Muscle of leg (tissue), 11 donors: Measurements from ENCODE around the gene ZNF189. TPM values are rescaled to one million over a fixed set of nuclear protein-coding genes. Genes with fewer than 3 reads are reported as not detected.
A peak's percentile ranks its signal among the peaks of the same experiment; 100 is the strongest.

ENCODE experiments used
- DNase-seq: peaks from one replicate; pipeline ENCODE4 v3.0.0; 2013
- H3K27ac ChIP-seq: one replicate; pipeline ENCODE4 v1.5.1; 2013; ENCODE audit warnings: mild to moderate bottlenecking, low read length, control low read depth
- H3K27me3 ChIP-seq: one replicate; pipeline ENCODE4 v1.6.1; 2013; ENCODE audit warnings: low read length; ENCODE audit not compliant: control insufficient read depth, insufficient read depth
- H3K36me3 ChIP-seq: one replicate; pipeline ENCODE4 v1.6.1; 2013; ENCODE audit warnings: low read length; ENCODE audit not compliant: control insufficient read depth, insufficient read depth
- H3K4me1 ChIP-seq: one replicate; pipeline ENCODE4 v1.6.1; 2013; ENCODE audit warnings: low read length; ENCODE audit not compliant: control insufficient read depth, insufficient read depth
- H3K4me3 ChIP-seq: one replicate; pipeline ENCODE4 v1.5.1; 2013; ENCODE audit warnings: low read length, control low read depth
- H3K9me3 ChIP-seq: replicated peaks from 2 replicates; pipeline ENCODE4 v1.6.1; 2013; ENCODE audit warnings: low read depth, low read length; ENCODE audit not compliant: control insufficient read depth
- WGBS: methylation state at CpG from one replicate; pipeline ENCODE4 v1.1.5; 2013; ENCODE audit warnings: missing lambda C conversion rate; ENCODE audit not compliant: insufficient coverage; 5-methylcytosine and 5-hydroxymethylcytosine counted together
- polyA plus RNA-seq, 8 donors: library from polyadenylated mRNA; unstranded; fragments of 120-200 nt; gene quantifications; one replicate each; pipeline versions ENCODE4 v1.2.1 to v1.2.3, GENCODE V29; 2013; ENCODE audit warnings: inconsistent platforms in 1 of 8, low replicate concordance in 1 of 8; ENCODE audit not compliant: insufficient read length in 8 of 8, insufficient read depth in 1 of 8
- total RNA-seq: library from RNA; stranded (reverse); fragments of 120-200 nt; gene quantifications from one replicate; pipeline ENCODE4 v1.2.4, GENCODE V29; 2013

Gene ZNF189
- total and polyA plus RNA-seq, 9 donors: 17.7 to 26.1 (median 19.7) TPM

- Histone ChIP-seq H3K36me3 (no peaks in the 10 kb centered on the region), H3K9me3 (no peaks in the 10 kb centered on the region), H3K4me3 (no peak overlapping the region), H3K4me1 (no peaks in the 10 kb centered on the region), H3K27me3 (no peaks in the 10 kb centered on the region), H3K27ac (no peak overlapping the region)
- no peak for DNase-seq
Measured at GRCh38 chr9:101360647-101361046, 38.0 kb upstream of the ZNF189 start.

- H3K4me1 ChIP-seq: no peaks in the 10 kb centered on the region
- H3K36me3 ChIP-seq: no peaks in the 10 kb centered on the region
- WGBS: 100% methylated on average over 2 of the region's 5 CpGs
- no peak overlapping the region for H3K27ac ChIP-seq
- no peak overlapping the region for H3K4me3 ChIP-seq
- no peak for DNase-seq
- H3K9me3 ChIP-seq: no peaks in the 10 kb centered on the region
- H3K27me3 ChIP-seq: no peaks in the 10 kb centered on the region
Measured at GRCh38 chr9:101362450-101362849, 36.2 kb upstream of the ZNF189 start.

- no peak for DNase-seq
- Histone ChIP-seq H3K27me3 (no peaks in the 10 kb centered on the region), H3K36me3 (no peaks in the 10 kb centered on the region), H3K27ac (no peak overlapping the region), H3K9me3 (no peaks in the 10 kb centered on the region), H3K4me3 (no peak overlapping the region), H3K4me1 (no peaks in the 10 kb centered on the region)
Measured at GRCh38 chr9:101365181-101365580, 33.5 kb upstream of the ZNF189 start.

- H3K4me1 ChIP-seq: no peaks in the 10 kb centered on the region
- no peaks in the 10 kb centered on the region for H3K36me3 ChIP-seq
- no peak overlapping the region for H3K4me3 ChIP-seq
- no peak overlapping the region for H3K27ac ChIP-seq
- WGBS: no CpG with 5 or more reads among the region's 5 CpGs
- no peaks in the 10 kb centered on the region for H3K27me3 ChIP-seq
- no peaks in the 10 kb centered on the region for H3K9me3 ChIP-seq
- DNase-seq: no peak
Measured at GRCh38 chr9:101366038-101366756, 32.5 kb upstream of the ZNF189 start.

GRCh38 chr9:101367323-101367722, 31.3 kb upstream of the ZNF189 start:
- no peaks in the 10 kb centered on the region for H3K4me1 ChIP-seq
- H3K27ac ChIP-seq: no peak overlapping the region
- no peaks in the 10 kb centered on the region for H3K9me3 ChIP-seq
- no peaks in the 10 kb centered on the region for H3K27me3 ChIP-seq
- no peaks in the 10 kb centered on the region for H3K36me3 ChIP-seq
- 100% methylated on average over 1 of the region's 3 CpGs for whole genome bisulfite sequencing
- no peak for DNase-seq
- no peak overlapping the region for H3K4me3 ChIP-seq

- WGBS: no CpG with 5 or more reads among the region's 2 CpGs
- Histone ChIP-seq H3K27ac (no peak overlapping the region), H3K36me3 (no peaks in the 10 kb centered on the region), H3K27me3 (no peaks in the 10 kb centered on the region), H3K4me3 (no peak overlapping the region), H3K4me1 (peaks cover 2% of the 10 kb centered on the region), H3K9me3 (no peaks in the 10 kb centered on the region)
- DNase-seq: no peak
Measured at GRCh38 chr9:101369286-101369685, 29.4 kb upstream of the ZNF189 start.

GRCh38 chr9:101369884-101370531, 28.6 kb upstream of the ZNF189 start:
- no peaks in the 10 kb centered on the region for H3K9me3 ChIP-seq
- H3K36me3 ChIP-seq: no peaks in the 10 kb centered on the region
- H3K4me3 ChIP-seq: no peak overlapping the region
- H3K27ac ChIP-seq: no peak overlapping the region
- peaks cover 2% of the 10 kb centered on the region for H3K4me1 ChIP-seq
- no peaks in the 10 kb centered on the region for H3K27me3 ChIP-seq
- no peak for DNase-seq
- no CpG with 5 or more reads among the region's 2 CpGs for WGBS

- Histone ChIP-seq H3K36me3 (no peaks in the 10 kb centered on the region), H3K4me3 (no peak overlapping the region), H3K4me1 (peaks cover 2% of the 10 kb centered on the region), H3K27ac (no peak overlapping the region), H3K9me3 (no peaks in the 10 kb centered on the region), H3K27me3 (no peaks in the 10 kb centered on the region)
- no CpG with 5 or more reads among the region's 3 CpGs for WGBS
- no peak for DNase-seq
Measured at GRCh38 chr9:101371813-101372212, 26.8 kb upstream of the ZNF189 start.

GRCh38 chr9:101372327-101373118, 26.1 kb upstream of the ZNF189 start:
- DNase-seq: peak; percentile 8
- no CpG with 5 or more reads among the region's 2 CpGs for WGBS

GRCh38 chr9:101375546-101375945, 23.1 kb upstream of the ZNF189 start:
- Histone ChIP-seq H3K9me3 (no peaks in the 10 kb centered on the region), H3K27me3 (no peaks in the 10 kb centered on the region), H3K4me1 (peaks cover 2% of the 10 kb centered on the region), H3K36me3 (no peaks in the 10 kb centered on the region), H3K4me3 (no peak overlapping the region), H3K27ac (no peak overlapping the region)
- no peak for DNase-seq
- WGBS: 87% methylated on average over 12 of the region's 12 CpGs

More at GRCh38 chr9:101372327-101373118, 26.1 kb upstream of the ZNF189 start:
- no peaks in the 10 kb centered on the region for H3K36me3 ChIP-seq
- H3K9me3 ChIP-seq: no peaks in the 10 kb centered on the region
- no peak overlapping the region for H3K4me3 ChIP-seq
- H3K27me3 ChIP-seq: no peaks in the 10 kb centered on the region
- H3K4me1 ChIP-seq: peaks cover 2% of the 10 kb centered on the region
- H3K27ac ChIP-seq: no peak overlapping the region
